Activated CD8-positive, alpha-beta memory T cell treated with anti-CD3 and anti-CD28 coated beads for 4 hours (primary cell): ENCODE measurements around the gene ARRDC3.
A peak's percentile ranks its signal among the peaks of the same experiment; 100 is the strongest.

ENCODE experiments used
- DNase-seq, 2 donors: peaks; one replicate each; pipeline ENCODE4 v3.0.0-alpha.2; 2020; ENCODE audit warnings: low read depth in 2 of 2

Gene ARRDC3

DNA sequence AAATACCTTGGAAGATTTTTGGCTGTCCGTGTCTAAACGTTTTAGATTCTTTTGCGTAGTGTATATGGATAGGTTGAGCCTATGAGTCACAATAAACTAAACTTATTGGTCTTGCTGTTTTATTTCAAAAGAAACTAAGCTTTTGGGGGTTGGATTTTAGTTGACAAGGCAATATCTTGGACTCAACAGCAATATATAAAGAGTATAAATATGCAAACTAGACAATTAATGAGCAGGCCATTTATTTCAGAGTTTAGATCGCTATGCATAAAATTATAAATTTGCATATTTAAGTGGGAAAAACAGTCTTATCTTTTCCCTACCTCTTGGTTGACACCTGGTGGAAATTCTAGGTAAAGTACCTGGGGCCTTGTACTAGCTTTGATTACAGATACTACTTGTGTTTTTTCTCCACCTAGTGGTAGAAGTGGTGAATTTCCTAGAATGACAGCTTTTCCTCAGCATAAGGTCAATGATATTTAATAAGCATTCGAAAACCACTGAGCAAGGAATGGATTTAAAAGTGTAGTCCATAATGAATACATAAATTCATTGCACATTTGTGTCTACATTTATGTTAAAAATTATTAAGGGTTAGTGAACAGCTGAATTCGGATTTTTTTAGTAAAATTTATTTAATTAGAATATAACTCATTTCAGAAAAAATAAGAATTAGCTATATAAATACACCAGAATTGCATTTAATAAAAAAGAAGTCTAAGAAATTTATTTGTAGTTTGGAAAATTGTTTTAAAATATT is 1.7 kb upstream of the ARRDC3 start:
- DNase-seq = peak in 1 of 2 donors; percentile 15

DNA sequence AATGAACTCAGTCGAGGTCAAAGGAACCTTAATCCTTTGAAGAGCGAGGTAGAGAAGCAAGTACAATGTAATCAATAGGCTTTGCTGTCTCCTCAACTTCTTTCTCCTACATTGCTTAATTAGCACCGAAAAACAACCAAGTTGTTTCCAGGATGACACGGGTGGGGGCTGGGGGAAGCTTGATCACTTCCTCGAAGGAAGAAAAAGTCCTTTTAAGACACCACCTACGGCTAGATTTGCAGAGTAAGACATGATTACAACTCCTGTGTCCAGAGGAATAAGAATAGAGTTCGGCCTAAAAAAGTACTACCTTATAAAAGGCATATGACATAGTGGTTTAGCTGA is 811 bp upstream of the ARRDC3 start:
- DNase-seq = no peak

DNA sequence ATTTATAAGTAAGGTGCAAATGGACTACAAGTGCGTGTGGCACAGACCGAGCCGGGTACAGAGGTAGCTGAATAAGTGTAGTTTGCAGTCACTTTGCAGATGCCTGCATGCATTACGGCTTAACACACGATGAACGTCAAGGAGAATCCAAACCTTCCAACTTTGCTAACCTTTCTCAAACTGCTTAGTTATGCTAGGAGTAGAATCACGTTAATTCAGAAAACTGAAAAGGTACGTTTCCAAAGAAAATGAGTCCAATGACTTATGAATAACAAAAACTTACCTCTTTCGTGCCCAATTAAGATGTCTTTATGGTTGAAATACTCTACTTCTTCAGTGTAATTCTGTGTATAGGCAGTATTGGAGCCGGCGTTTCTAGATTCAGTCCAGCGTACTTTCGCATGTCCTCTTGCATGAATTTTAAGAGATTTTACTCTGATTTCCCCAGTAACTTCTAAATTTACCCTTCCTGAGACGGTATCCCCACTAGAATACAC is 539 bp downstream of the ARRDC3 start:
- DNase-seq = no peak

DNA sequence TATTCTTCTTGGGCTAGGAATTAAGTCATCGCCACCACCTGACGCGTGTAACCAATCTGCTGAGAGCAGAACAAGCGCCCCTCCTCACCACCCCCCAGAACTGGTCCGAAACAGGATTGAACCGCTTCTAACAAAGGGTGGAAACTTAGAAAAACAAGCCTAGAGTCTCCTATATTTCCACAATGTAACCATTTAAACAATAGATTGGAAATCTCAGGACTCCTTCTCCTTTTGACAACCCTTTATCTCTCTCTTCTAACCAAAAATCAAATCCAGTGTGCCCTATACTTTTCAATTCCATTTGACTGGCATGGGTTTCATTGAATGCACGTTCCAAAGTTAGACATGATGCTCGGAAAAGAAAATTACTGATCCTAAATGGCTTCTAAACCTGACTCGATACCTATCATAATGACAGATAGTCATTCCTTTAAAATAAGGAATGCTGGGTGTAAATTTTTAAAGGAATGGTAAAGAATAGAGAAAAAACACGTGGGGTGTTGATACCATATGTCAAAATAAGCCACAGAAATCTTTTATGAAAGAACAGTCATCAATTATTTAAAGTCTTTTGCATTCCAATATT is 1.2 kb downstream of the ARRDC3 start:
- DNase-seq = peak; percentile 35 to 63

DNA sequence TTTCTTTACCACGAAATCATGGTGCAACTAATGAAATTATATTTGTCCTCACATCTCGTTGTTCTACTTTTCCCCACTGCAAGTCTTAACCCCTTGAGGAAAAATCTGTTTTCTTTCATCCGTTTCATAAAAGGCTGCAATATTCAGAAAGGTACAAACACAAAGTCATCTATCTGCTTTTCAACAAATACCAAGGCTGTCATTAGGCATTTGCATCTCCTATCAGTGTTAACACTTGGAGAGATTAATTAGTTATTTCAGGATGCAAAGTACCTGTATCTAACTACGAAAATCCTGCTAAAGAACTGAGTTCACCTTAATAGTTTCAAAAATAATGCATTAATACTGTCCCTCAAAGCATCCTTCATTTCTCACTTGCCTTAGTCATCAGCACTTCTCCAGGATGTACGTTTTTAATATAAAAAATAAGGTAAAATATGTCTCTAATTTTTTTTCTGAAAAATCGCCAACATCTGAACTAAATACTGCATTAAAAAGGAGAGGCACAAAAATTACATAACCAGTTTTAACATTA is 1.8 kb downstream of the ARRDC3 start:
- no peak for DNase-seq

DNA sequence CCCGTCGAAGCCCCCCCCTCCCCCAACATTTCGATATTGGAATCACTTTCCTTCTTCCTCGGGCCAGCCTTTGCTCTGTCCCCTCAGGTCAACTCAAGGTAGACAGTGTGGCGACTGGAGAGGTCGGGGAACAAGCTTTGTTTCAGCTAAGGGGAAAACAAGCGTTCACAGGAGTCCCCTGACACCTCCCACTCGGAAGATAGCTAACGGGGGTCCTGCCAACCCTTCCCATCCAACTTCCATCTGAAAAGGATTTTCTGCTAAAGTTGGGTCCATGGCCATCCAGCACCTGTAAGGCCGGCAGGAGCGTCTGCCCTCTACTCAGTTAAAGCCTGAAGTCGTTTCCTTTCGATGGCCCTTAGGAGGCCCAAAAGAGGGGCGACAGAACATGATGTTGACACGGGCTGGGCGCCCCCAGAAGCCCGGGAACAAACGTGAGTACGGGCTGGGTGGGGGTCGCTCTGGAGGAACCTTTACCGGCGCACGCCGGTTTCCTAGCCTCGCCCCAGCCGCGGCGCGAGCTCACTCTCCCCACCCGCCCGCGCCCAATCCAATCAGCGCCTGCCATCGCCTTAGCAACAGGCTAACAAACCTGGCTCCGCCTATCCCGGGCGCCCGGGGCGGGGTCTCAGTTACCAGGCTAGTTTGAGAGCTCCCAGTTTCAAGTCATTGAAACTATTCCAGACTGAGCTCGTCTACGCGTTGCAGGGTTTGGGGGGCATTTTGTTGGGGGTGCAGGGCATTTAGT is 2.5 kb downstream of the ARRDC3 start:
- peak; percentile 95 to 99 for DNase-seq

DNA sequence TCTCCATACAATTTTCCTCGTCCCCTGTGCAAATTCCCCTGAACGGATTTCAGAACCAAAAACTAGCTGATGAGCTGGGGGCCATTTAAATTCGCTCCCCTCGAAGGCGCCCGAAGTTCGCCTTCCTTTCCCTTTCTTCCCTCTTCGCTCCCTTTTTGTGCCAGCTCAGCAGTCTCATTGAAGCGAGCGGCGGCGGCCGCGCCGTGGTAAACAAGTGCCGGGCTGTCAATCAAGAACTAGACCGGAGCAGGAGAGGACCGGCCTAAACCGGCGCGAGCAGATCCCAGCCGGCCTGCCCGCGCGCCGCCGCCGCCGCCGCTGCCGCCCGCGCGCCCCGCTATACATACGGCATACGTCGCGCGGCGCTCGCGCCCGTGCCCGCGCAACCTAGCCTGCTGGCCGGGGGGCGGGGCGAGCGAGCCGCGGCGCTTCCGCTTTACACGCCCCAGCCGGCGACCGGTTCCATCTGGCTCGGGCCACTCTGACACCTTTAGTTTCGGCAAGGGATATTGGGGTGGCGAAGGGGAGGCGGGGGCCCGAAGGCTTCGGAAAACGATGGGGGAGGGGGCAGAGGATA is 3.1 kb downstream of the ARRDC3 start:
- DNase-seq = peak; percentile 85 to 88

DNA sequence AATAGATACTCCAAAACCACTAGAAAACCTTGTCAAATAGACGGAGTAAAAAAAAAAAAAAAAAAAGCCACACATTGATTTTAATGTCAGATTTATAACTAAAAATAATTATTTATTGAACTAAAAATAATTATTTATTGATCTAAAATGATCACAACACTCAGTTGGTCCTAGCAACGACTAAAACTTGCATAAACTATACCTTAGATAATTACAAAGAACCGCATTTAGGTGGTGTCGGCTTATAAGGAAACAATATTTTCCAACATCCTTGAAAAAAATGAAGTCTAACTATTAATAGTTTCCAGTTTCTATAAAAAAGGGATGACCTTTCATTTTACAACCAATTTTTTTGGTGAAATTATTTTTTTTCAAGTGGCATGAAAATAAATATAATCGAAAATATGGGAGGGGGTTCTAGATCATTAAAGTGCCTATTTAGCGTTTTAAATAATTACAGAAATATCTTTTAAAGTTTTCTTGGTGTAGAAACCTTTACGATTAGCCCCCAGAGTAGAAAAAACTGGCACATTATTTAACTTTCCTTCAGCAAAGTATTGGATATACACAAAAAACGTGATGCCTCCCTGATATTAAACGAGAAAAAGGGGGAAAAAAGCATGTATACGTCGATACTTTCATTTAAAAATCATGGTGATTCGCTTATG is 3.7 kb downstream of the ARRDC3 start:
- DNase-seq = no peak

DNA sequence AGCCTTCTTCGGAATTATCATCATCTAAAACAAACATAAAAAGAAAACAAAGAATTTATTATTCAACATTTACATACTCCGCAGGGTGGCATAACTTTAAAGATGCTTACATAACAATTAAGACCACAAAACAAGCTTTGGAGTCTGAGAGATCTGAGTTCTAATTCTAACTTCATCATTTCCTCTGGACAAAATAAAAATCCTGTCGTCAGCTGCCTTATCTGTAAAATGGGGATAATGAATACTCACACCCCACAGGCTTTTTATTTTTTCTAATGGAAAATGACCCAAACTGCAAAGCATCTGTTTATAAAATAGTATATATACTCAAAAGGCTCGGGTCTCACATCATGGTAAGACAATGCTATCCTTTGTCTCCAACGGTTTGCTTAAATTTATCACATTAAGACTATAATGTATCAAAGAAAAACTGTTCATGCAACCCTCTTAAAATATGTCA is 4.3 kb downstream of the ARRDC3 start:
- DNase-seq = no peak

DNA sequence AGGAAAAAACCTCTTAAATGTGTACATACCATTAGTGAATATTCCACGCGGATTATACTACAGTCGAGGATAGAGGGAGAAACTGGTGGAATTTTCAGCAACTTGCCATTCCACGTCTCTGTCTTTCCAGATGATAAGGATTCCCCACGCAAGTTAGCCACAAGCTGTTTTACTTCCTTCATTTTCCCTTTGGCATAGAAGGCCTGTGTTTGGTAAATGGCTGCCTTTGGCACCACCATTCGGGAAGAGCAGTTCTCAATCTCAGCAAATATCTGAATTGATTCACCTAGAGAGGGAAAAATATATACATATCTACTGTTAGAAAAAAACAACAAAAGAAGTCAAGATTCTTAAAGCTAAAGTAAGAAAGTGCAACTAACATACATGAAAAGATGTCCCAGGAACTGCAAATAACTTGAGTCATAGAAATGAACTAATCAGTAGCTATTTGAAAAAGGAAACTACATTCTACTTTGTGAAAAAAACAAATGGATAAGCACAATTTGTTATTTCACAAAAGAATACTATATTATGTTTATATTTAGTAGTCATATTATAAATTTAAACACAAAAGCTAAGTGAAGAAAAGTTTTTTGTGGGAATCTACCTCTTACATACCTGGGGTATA is 8.1 kb downstream of the ARRDC3 start:
- DNase-seq = no peak

DNA sequence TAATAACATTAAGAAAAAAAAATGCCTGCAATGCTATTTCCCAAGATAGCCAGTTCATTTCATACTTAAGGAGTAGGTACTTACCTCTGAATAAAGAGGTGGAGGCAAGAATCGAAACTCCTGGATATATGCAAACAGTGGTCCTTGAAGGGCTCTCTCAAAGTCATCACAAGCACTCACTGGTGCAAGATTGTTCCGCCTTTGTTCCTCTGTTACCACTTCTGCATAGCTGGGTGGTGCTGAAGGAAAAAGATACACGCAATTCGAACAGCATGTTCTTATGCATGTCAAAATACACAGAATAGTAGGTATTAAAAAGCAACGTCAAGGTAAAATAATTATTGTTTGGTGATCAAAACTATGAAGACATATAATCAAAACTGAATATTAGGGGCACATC is 9.5 kb downstream of the ARRDC3 start:
- no peak for DNase-seq

DNA sequence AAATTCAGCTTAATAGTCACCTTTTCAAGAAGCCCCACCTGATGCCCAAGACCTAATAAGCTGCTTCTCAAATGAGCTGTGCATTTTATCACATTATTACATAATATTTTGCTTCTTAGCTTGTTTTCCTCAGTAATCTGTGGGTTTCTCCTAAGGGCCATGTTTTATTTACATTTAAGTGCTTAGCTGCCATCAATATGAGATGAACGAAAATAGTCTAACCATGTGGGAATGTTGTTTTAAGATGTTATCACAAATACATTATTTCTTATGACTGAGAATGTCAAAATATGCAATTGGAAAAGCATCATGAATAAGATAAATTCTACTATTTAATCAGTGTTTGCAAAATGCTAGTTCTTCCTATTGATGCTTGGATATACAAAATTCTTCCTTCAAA is 10.1 kb downstream of the ARRDC3 start:
- no peak for DNase-seq

DNA sequence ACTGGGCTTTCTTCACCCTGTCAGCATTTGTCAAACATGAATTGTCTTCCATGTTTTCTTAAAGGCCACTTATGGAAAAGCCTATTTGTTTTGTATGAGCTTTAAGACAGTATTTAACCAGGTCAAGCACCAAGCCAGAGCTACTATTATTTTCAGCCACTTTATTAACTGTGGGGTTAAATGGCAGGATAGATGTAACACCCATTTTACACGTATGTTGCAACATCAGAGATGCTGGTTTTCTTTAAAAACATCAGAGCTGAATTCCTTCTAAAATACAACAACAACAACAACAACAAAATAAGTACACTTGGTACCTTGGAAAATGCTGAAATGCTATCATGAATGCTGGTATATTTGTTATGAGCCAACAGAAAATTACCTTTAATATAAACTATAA is 13.6 kb downstream of the ARRDC3 start:
- no peak for DNase-seq

DNA sequence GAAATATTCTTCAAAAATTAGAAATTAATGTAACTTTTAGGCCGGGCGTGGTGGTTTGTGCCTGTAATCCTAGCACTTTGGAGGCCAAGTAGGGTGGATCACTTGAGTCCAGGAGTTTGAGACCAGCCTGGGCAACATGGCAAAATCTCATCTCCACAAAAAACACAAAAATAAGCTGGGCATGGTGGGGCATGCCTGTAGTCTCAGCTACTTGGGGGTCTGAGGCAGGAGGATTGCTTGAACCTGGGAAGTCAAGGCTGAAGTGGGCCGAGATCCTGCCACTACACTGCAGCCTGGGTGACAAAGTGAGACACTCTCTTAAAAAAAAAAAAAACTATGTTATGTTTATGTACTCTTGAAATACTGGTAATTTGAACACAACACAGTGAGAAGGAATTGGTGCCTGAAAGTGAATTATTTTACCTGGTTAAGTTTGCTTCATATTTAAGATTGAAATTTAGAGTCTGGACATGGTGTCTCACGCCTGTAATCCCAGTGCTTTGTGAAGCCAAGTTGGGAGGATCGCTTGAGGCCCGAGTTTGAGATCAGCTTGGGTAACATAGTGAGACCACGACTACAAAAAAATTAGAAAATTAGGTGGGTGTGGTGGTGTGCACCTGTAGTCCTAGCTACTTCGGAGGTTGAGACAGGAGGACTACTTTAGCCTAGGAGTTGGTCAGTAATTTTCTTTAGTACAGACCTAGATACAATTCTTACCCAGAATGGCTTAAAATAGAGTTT is 15.0 kb downstream of the ARRDC3 start:
- DNase-seq = no peak

DNA sequence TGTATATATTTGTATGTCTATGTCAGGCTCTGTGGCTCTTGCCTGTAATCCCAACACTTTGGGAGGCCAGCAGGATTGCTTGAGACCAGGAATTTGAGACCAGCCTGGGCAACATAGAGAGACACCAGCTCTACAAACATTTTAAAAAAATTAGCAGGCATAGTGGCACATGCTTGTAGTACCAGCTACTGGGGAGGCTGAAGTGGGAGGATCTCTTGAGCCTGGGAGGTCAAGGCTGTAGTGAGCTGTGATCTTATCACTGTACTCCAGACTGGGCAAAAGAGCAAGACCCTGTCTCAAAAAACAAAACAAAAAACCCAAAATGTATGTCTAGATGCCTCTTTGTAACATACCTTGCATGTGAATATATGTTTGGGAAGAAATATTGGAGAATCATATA is 15.8 kb downstream of the ARRDC3 start:
- DNase-seq = no peak

DNA sequence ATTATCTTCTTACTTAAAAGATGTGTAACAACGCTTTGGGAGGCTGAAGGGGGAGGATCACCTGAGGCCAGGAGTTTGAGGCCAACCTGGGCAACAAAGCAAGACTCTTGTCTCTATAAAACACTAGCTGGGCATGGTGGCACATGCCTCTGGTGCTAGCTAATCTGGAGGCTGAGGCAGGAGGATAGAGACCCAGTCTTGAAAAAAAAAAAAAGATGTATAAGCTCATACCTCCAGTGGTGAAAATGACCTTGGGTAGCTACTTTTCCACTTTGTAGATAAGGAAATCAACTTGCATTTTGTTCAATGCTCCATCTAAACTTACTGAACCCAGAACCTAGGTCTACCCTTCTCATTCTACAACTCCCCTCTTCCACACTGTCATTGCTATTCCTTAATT is 16.6 kb downstream of the ARRDC3 start:
- DNase-seq = no peak

DNA sequence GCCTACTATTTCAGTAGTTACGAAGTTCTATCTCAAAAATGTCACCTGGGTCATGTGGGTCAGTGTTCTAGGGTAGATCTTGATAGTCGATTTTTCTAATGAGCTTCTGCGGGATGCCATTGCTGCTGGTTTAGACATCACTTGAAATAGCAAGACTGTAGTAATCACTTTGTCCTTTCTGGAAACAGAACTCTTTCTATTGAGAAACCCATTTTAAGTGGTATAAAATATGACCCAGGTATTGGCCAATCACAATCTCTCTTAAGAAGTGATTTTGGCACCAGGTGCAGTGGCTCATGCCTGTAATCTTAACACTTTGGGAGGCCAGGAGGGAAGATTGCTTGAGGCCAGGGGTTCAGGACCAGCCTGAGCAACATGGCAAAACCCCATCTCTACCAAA is 17.6 kb downstream of the ARRDC3 start:
- no peak for DNase-seq

DNA sequence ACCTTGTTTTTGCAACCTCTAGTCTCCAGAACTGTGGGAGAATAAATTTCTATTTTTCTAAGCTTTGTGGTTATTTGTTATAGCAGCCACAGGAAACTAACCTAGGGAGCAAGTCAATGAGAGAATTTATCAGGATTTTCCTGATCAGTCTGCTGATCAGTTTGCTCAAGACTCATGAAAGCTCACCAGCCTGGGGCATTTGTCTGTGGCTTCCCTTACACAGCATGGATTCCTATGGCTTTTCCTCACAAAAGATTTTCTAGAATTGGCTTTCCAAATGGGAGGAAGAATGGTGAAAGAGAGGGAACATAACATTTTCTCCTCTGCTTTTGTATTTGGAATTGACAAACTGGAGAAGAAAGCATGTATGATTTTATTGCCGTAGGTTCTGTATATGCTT is 20.2 kb downstream of the ARRDC3 start:
- no peak for DNase-seq

DNA sequence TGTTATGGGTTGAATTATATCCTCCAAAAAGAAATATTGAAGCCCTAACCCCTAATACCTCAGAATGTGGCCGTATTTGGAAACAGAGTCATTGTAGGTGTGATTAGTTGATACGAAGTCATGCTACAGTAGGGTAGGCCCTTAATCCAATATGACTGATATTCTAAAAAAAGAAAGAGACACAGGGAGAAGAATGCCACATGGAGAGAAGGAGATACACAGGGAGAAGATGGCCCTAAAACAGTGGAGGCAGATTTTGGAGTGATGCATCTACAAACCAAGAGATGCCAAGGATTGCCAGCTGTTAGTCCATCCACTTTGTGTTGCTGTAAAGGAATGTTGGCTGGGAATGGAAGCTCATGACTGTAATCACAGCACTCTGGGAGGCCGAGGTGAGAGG is 21.3 kb downstream of the ARRDC3 start:
- DNase-seq = no peak

DNA sequence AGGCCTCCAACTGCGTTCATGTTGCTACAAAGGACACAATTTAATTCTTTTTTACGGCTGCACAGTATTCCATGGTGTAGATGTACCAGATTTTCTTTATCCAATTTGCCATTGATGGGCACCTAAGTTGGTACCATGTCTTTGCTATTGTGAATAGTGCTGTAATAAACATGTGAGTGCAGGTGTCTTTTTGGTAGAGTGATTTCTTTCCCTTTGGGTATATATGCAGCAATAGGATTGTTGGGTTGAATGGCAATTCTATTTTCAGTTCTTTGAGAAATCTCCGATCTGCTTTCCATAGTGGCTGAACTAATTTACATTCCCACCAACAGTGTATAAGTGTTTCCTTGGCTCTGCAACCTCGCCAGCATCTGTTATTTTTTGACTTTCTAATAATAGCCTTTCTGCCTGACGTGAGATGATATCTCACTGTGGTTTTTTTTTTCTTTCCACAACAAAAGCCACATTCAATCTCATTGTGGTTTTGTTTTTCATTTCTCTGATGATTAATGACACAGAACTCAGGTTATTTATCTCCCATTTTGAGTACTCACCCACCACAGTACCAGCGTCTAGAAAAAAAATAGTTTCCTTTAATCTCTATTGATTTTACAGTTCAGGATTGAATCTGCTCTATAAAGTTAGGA is 21.9 kb downstream of the ARRDC3 start:
- no peak for DNase-seq
